Activated CD4-positive, alpha-beta T cell treated with anti-CD3 and anti-CD28 coated beads for 36 hours (primary cell): Measurements from ENCODE around the gene SERPINF2. TPM values are rescaled to one million over a fixed set of nuclear protein-coding genes. Genes with fewer than 3 reads are reported as not detected.

Experiments
- ATAC-seq: fragments of 200-7000 bp; cut with Tn5 transposase; one replicate; pipeline ENCODE4 v1.10.0; 2021; ENCODE audit warnings: mild to moderate bottlenecking, moderate library complexity
- CTCF ChIA-PET: fragments of 350-600 bp; sonication (Branson Sonifier 250); formaldehyde crosslinking; loops from one replicate; lab custom pipeline; 2021; ENCODE audit warnings: antibody characterized with exemption; lab: Charles Lee
- POLR2A ChIA-PET: fragments of 350-600 bp; sonication (Branson Sonifier 250); formaldehyde crosslinking; loops from one replicate; lab custom pipeline; 2021; ENCODE audit warnings: antibody characterized with exemption, inconsistent platforms; lab: Charles Lee
- DNase-seq: peaks from one replicate; pipeline ENCODE4 v3.0.0-alpha.2; 2020
- H3K27ac Mint-ChIP-seq: one replicate; pipeline ENCODE4 v1.8.0; 2021; ENCODE audit warnings: mixed read lengths
- H3K27me3 Mint-ChIP-seq: one replicate; pipeline ENCODE4 v1.8.0; 2021; ENCODE audit warnings: mixed read lengths
- H3K36me3 Mint-ChIP-seq: one replicate; pipeline ENCODE4 v1.8.0; 2021; ENCODE audit warnings: low read depth, mixed read lengths
- H3K4me1 Mint-ChIP-seq: one replicate; pipeline ENCODE4 v1.8.0; 2021; ENCODE audit warnings: mixed read lengths
- H3K4me3 Mint-ChIP-seq: one replicate; pipeline ENCODE4 v1.8.0; 2021; ENCODE audit warnings: mild to moderate bottlenecking, moderate library complexity, mixed read lengths
- H3K9me3 Mint-ChIP-seq: one replicate; pipeline ENCODE4 v1.8.0; 2021; ENCODE audit warnings: low read depth, mixed read lengths
- intact Hi-C, 2 experiments: fragments of 100-400 bp; cut with DNase I in 1 of 2; cut with micrococcal nuclease in 1 of 2; formaldehyde crosslinking; loops; one replicate each; pipeline versions ENCODE4 v1.14.2 to v1.15.1; 2022 to 2024; cut with DNase I, micrococcal nuclease
- total RNA-seq, 2 experiments: library from RNA; stranded (reverse); gene quantifications; one replicate each; pipeline ENCODE4 v1.2.3, GENCODE V29; 2021

SERPINF2 gene
- total RNA-seq, 2 experiments from 2014 or later: 0.12 TPM; not detected in 1

DNA sequence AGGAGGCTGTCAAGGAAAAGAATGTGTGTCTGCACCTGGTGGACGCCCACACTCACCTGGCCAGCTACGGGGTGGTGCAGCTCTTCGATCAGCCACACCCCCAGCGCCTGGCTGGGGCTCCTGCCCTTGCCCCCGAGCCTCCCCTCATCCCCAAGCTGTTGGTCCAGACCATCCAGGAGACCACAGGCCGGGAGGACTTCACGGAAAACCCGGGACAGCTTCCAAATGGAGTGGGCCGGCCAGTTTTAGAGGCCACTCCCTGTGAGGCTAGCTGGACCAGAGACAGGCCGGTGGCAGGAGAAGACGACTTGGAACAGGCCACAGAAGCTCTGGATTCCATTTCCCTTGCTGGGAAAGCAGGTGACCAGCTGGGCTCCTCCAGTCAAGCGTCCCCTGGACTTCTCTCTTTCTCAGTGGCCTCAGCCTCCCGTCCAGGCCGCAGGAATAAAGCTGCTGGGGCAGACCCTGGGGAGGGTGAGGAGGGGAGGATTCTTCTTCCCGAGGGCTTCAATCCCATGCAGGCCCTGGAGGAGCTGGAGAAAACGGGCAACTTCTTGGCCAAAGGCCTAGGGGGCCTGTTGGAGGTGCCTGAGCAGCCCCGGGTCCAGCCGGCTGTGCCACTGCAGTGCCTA lies 15.9 kb upstream of the SERPINF2 start:
- POLR2A ChIA-PET: no interaction called here
- no peaks in the 10 kb centered on the region for H3K27me3 Mint-ChIP-seq
- CTCF ChIA-PET: interaction anchor here (0.5 to 1.2 kb wide), 3 partner anchors 57 to 199 kb away, joined by 3 read pairs; no protein-coding TSS in a partner anchor
- H3K27ac Mint-ChIP-seq: no peak overlapping the region
- DNase-seq (no peak), ATAC-seq (no peak)
- no peaks in the 10 kb centered on the region for H3K9me3 Mint-ChIP-seq
- peaks cover 6% of the 10 kb centered on the region for H3K36me3 Mint-ChIP-seq
- H3K4me1 Mint-ChIP-seq: peaks cover 26% of the 10 kb centered on the region
- H3K4me3 Mint-ChIP-seq: peak overlapping the region; percentile 65
- intact Hi-C loops: no loop called here

DNA sequence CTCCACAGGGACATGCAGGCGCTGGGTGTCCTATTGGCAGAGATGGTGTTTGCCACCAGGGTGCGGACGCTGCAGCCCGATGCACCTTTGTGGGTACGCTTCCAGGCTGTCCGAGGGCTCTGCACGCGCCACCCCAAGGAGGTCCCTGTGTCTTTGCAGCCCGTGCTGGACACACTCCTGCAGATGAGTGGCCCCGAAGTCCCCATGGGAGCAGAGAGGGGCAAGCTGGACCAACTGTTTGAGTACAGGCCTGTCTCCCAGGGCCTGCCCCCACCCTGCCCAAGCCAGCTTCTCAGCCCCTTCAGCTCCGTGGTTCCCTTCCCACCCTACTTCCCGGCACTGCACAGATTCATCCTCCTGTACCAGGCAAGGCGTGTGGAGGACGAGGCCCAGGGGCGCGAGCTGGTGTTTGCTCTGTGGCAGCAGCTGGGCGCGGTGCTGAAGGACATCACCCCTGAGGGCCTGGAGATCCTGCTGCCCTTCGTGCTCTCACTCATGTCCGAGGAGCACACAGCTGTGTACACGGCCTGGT lies 15.3 kb upstream of the SERPINF2 start:
- DNase-seq: no peak
- Mint-ChIP-seq H3K27ac (no peak overlapping the region), H3K9me3 (no peaks in the 10 kb centered on the region), H3K4me3 (no peak overlapping the region), H3K27me3 (no peaks in the 10 kb centered on the region), H3K4me1 (peaks cover 26% of the 10 kb centered on the region), H3K36me3 (peaks cover 6% of the 10 kb centered on the region)
- POLR2A ChIA-PET: interaction anchor here (1.1 kb wide), 1 partner anchor 14 kb away, joined by 3 read pairs; no protein-coding TSS in a partner anchor
- CTCF ChIA-PET: interaction anchor here (0.6 to 0.7 kb wide), 4 partner anchors 9 to 182 kb away, joined by 3 read pairs; no protein-coding TSS in a partner anchor
- intact Hi-C loops: no loop called here
- no peak for ATAC-seq

DNA sequence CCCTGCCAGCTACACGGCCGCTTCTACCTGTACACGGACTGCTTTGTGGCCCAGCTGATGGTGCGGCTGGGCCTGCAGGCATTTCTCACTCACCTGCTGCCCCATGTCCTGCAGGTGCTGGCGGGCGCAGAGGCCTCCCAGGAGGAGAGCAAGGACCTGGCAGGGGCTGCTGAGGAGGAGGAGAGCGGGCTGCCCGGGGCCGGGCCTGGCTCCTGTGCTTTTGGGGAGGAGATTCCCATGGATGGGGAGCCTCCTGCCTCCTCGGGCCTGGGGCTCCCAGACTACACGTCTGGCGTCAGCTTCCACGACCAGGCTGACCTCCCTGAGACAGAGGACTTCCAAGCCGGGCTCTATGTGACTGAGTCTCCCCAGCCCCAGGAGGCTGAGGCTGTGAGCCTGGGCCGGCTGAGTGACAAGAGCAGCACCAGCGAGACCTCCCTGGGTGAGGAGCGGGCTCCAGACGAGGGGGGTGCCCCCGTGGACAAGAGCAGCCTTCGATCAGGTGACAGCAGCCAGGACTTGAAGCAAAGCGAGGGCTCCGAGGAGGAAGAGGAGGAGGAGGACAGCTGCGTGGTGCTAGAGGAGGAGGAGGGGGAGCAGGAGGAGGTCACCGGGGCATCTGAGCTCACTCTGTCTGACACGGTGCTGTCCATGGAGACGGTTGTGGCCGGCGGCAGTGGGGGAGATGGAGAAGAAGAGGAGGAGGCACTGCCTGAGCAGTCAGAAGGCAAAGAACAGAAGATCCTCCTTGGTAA lies 14.6 kb upstream of the SERPINF2 start:
- CTCF ChIA-PET: interaction anchor here (0.6 to 0.7 kb wide), 3 partner anchors 8 to 182 kb away, joined by 3 read pairs; no protein-coding TSS in a partner anchor
- Mint-ChIP-seq H3K9me3 (no peaks in the 10 kb centered on the region), H3K4me3 (no peak overlapping the region), H3K27me3 (no peaks in the 10 kb centered on the region), H3K4me1 (peaks cover 23% of the 10 kb centered on the region), H3K36me3 (peaks cover 6% of the 10 kb centered on the region), H3K27ac (no peak overlapping the region)
- ATAC-seq: no peak
- POLR2A ChIA-PET: interaction anchor here (1.1 kb wide), 1 partner anchor 15 kb away, joined by 3 read pairs; no protein-coding TSS in a partner anchor
- no peak for DNase-seq
- intact Hi-C loops: no loop called here

DNA sequence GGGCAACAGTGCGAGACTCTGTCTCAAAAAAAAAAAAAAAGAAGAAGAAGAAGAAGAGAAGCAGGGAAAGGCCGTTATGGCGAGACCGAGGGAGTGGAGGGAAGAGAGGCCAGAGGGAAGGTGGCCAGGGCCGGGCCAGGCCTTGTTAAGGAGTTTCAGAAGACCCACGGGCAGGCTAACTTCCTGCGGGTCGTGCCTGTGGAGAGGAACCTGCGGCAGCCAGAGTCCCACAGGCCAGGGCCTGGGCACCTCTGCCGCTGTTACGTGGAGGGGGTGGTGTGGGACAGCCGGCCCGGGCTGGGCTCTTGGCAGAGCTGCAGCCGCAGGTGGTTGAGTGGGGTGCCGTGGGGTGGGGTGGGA lies 12.7 kb upstream of the SERPINF2 start:
- Mint-ChIP-seq H3K27me3 (no peaks in the 10 kb centered on the region), H3K4me1 (peaks cover 17% of the 10 kb centered on the region), H3K36me3 (peaks cover 8% of the 10 kb centered on the region), H3K9me3 (no peaks in the 10 kb centered on the region), H3K27ac (no peak overlapping the region), H3K4me3 (no peak overlapping the region)
- intact Hi-C loops: no loop called here
- DNase-seq (no peak), ATAC-seq (no peak)
- ChIA-PET CTCF (interaction anchor here (1.0 kb wide), 1 partner anchor 96 kb away, joined by 4 read pairs; no protein-coding TSS in a partner anchor), POLR2A (no interaction called here)

DNA sequence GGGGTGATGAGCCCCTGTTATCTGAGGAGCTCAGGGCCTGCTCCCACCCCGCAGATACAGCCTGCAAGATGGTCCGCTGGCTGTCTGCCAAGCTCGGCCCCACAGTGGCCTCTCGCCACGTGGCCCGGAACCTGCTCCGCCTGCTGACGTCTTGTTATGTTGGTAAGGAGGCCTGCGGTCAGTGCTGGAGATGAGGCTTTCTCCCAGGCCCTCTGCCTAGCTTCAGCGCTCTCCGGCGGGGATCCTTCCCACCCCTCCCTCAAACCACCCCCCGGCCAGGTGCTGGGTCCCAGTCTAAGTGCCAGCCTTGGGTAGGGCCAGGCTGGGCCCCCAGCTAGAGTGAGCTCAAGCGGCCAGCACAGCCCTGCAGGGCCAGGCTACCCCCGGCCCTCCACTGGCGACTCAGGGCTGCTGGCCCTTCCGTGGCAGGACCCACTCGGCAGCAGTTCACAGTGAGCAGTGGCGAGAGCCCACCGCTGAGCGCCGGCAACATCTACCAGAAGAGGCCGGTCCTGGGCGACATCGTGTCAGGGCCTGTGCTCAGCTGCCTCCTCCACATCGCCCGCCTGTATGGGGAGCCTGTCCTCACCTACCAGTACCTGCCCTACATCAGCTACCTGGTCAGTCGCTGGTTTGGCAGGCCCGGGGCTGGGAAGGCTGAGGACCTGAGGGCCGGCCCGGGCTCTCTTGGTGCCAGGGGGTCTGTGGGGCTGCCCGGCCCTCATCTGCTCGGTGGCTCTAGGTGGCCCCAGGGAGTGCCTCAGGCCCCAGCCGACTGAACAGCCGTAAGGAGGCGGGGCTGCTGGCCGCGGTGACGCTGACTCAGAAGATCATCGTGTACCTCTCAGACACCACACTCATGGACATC lies 12.1 kb upstream of the SERPINF2 start:
- no peak for ATAC-seq
- CTCF ChIA-PET: no interaction called here
- peaks cover 8% of the 10 kb centered on the region for H3K36me3 Mint-ChIP-seq

DNA sequence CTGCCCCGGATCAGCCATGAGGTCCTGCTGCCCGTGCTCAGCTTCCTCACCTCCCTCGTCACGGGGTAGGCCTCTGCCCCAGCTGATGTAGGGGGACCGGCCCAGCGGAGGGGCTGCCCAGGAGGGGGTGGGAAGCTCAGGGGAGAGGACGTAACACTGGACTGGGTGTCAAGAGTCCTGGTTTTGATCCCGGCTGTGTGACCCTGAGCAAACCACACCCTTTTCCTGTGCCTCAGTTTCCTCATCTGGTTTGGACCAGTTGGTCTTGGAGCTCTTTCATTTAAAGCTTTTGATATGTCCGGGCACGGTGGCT lies 11.5 kb upstream of the SERPINF2 start:
- intact Hi-C loops: no loop called here
- POLR2A ChIA-PET: interaction anchor here (1.0 kb wide), 1 partner anchor 14 kb away, joined by 5 read pairs; no protein-coding TSS in a partner anchor
- CTCF ChIA-PET: interaction anchor here (0.6 kb wide), 1 partner anchor 125 kb away, joined by 4 read pairs; no protein-coding TSS in a partner anchor
- no peak for DNase-seq
- Mint-ChIP-seq H3K27me3 (no peaks in the 10 kb centered on the region), H3K4me1 (peaks cover 16% of the 10 kb centered on the region), H3K27ac (no peak overlapping the region), H3K36me3 (peaks cover 7% of the 10 kb centered on the region), H3K4me3 (no peak overlapping the region), H3K9me3 (no peaks in the 10 kb centered on the region)
- ATAC-seq: no peak

More for the DNA sequence above, 12.1 kb upstream of the SERPINF2 start:
- Mint-ChIP-seq H3K9me3 (no peaks in the 10 kb centered on the region), H3K27me3 (no peaks in the 10 kb centered on the region), H3K4me3 (no peak overlapping the region), H3K4me1 (peaks cover 15% of the 10 kb centered on the region), H3K27ac (no peak overlapping the region)
- DNase-seq: no peak
- intact Hi-C loops: no loop called here
- POLR2A ChIA-PET: no interaction called here

DNA sequence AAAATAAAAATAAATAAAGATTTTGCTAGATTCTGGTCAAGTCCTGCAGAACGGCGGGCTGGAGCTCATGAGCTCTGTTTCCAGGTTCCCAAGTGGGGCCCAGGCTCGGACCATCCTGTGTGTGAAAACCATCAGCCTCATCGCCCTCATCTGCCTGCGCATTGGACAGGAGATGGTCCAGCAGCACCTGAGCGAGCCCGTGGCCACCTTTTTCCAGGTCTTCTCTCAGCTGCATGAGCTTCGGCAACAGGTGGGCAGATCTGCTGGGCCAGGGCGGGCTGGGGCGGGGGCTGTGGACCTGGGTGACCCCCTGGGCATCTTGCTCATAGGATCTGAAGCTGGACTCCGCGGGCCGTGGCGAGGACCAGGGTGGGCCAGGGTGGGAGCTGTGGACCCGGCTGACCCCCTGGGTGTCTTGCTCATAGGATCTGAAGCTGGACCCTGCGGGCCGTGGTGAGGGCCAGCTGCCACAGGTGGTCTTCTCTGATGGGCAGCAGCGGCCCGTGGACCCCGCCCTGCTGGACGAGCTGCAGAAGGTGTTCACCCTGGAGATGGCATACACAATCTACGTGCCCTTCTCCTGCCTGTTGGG lies 10.3 kb upstream of the SERPINF2 start:
- ChIA-PET POLR2A (interaction anchor here (1.0 kb wide), 1 partner anchor 15 kb away, joined by 5 read pairs; no protein-coding TSS in a partner anchor), CTCF (interaction anchor here (0.5 kb wide), 1 partner anchor 200 kb away, joined by 3 read pairs; no protein-coding TSS in a partner anchor)
- H3K27ac Mint-ChIP-seq: no peak overlapping the region
- intact Hi-C loops: no loop called here
- ATAC-seq (no peak), DNase-seq (no peak)
- H3K4me3 Mint-ChIP-seq: no peak overlapping the region
- no peaks in the 10 kb centered on the region for H3K9me3 Mint-ChIP-seq
- H3K36me3 Mint-ChIP-seq: peaks cover 7% of the 10 kb centered on the region
- H3K4me1 Mint-ChIP-seq: peaks cover 27% of the 10 kb centered on the region
- no peaks in the 10 kb centered on the region for H3K27me3 Mint-ChIP-seq

DNA sequence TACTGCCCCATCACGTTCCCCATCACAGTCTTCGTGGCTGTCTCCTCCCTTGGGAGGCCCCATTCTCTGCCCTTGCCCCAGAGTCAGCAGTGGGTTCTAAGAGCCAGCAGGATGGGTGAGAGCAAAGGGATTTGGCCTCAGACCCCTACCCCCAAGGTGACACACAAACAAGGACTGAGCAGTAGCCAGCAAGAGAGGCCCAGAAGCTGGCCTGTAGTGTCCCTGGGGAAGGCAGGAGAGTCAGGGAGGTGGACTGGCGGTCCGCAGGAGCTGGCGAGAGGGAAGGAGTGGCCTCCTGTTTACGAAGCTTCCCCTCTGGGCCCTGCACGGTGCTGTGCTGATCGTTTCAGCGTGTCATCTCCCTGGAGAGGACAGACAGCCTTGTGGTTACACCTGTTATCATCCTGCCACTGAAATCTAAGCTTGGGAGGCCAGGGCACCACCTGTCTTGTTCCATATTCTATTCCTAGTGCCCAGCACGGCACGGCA lies 9.8 kb upstream of the SERPINF2 start:
- H3K4me1 Mint-ChIP-seq: peaks cover 28% of the 10 kb centered on the region
- no peaks in the 10 kb centered on the region for H3K9me3 Mint-ChIP-seq
- H3K27ac Mint-ChIP-seq: no peak overlapping the region
- ChIA-PET POLR2A (no interaction called here), CTCF (no interaction called here)
- no peak overlapping the region for H3K4me3 Mint-ChIP-seq
- no peak for DNase-seq
- no peak for ATAC-seq
- intact Hi-C loops: no loop called here
- H3K27me3 Mint-ChIP-seq: no peaks in the 10 kb centered on the region
- H3K36me3 Mint-ChIP-seq: peaks cover 7% of the 10 kb centered on the region

DNA sequence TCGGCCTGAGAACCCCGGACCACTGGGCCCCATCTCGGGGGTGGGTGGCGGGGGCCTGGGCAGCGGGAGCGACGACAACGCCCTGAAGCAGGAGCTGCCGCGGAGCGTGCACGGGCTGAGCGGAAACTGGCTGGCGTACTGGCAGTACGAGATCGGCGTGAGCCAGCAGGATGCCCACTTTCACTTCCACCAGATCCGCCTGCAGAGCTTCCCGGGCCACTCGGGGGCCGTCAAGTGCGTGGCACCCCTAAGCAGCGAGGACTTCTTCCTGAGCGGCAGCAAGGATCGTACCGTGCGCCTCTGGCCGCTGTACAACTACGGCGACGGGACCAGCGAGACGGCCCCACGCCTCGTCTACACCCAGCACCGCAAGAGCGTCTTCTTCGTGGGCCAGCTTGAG lies 8.9 kb upstream of the SERPINF2 start:
- peaks cover 3% of the 10 kb centered on the region for H3K36me3 Mint-ChIP-seq
- CTCF ChIA-PET: no interaction called here

DNA sequence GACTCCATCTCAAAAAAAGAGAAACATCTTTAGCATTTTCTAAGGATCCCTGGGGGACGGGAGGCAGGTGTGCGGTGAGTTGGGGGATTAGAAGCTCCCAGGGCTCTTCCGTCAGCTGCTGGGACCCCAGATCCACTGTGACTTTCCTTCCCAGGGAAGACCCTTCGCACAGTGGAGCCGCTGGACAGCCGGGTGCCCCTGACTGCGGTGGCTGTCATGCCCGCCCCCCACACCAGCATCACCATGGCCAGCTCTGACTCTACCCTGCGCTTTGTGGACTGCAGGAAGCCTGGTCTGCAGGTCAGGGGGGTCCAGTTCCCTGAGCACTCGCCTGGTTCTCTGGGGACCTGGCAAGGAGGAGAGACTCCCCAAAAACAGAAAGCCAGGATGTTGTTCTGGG lies 7.3 kb upstream of the SERPINF2 start:
- Mint-ChIP-seq H3K9me3 (no peaks in the 10 kb centered on the region), H3K4me1 (peaks cover 20% of the 10 kb centered on the region), H3K27ac (no peak overlapping the region), H3K27me3 (no peaks in the 10 kb centered on the region), H3K4me3 (no peak overlapping the region), H3K36me3 (peaks cover 3% of the 10 kb centered on the region)
- ChIA-PET CTCF (interaction anchor here (2.1 kb wide), 1 partner anchor 14 kb away, joined by 12 read pairs; no protein-coding TSS in a partner anchor), POLR2A (no interaction called here)
- intact Hi-C loops: no loop called here
- ATAC-seq (no peak), DNase-seq (no peak)

More for the DNA sequence above, 8.9 kb upstream of the SERPINF2 start:
- no peak overlapping the region for H3K4me3 Mint-ChIP-seq
- POLR2A ChIA-PET: no interaction called here
- H3K4me1 Mint-ChIP-seq: peaks cover 23% of the 10 kb centered on the region
- intact Hi-C loops: no loop called here
- DNase-seq (no peak), ATAC-seq (no peak)
- no peak overlapping the region for H3K27ac Mint-ChIP-seq
- no peaks in the 10 kb centered on the region for H3K27me3 Mint-ChIP-seq
- no peaks in the 10 kb centered on the region for H3K9me3 Mint-ChIP-seq
